UCSD-AML1 (cell line): Measurements from ENCODE around the gene C17orf113.
A peak's percentile ranks its signal among the peaks of the same experiment; 100 is the strongest.

ENCODE experiments used
- DNase-seq: peaks from one replicate; lab custom pipeline; 2025; ENCODE audit not compliant: unreplicated experiment; lab: John Stamatoyannopoulos, UW

Gene C17orf113

GRCh38 chr17:42050393-42051012 lies at the start of gene C17orf113:
TSS of gene C17orf113 (minus strand) at chr17:42050601. CDS start at chr17:42043376, 7,225 bp downstream.
- peak; percentile 65 for DNase-seq

GRCh38 chr17:42098730-42099399 lies 48.5 kb upstream of the C17orf113 start:
- no peak for DNase-seq

GRCh38 chr17:42097691-42098631 lies 47.6 kb upstream of the C17orf113 start, which contains the start of gene ZNF385C:
TSS of gene ZNF385C (minus strand) at chr17:42098473. CDS start at chr17:42063056, 35,417 bp downstream.
- DNase-seq = no peak

GRCh38 chr17:42096360-42097111 lies 46.1 kb upstream of the C17orf113 start:
- no peak for DNase-seq

- no peak for DNase-seq
These were observed 44.1 kb upstream of the C17orf113 start for GRCh38 chr17:42094375-42095069.

- no peak for DNase-seq
These were observed 42.5 kb upstream of the C17orf113 start for GRCh38 chr17:42092939-42093338.

- no peak for DNase-seq
These were observed 40.8 kb upstream of the C17orf113 start for GRCh38 chr17:42090964-42091790.

GRCh38 chr17:42088736-42089135 lies 38.3 kb upstream of the C17orf113 start:
- DNase-seq = no peak

- no peak for DNase-seq
These were observed 37.6 kb upstream of the C17orf113 start for GRCh38 chr17:42087736-42088705.

GRCh38 chr17:42087042-42087701 lies 36.8 kb upstream of the C17orf113 start:
- no peak for DNase-seq

- DNase-seq = no peak
These were observed 31.2 kb upstream of the C17orf113 start for GRCh38 chr17:42081516-42082129.

GRCh38 chr17:42079541-42079940 lies 29.1 kb upstream of the C17orf113 start:
- no peak for DNase-seq

- DNase-seq = no peak
These were observed 28.1 kb upstream of the C17orf113 start for GRCh38 chr17:42078396-42079043.

GRCh38 chr17:42077755-42078154 lies 27.4 kb upstream of the C17orf113 start:
- no peak for DNase-seq

- no peak for DNase-seq
These were observed 26.6 kb upstream of the C17orf113 start for GRCh38 chr17:42076797-42077559.

- no peak for DNase-seq
These were observed 25.4 kb upstream of the C17orf113 start for GRCh38 chr17:42075789-42076188.
